ENCODE data around the gene ARID4A. TPM values are rescaled to one million over a fixed set of nuclear protein-coding genes. Genes with fewer than 3 reads are reported as not detected.
"Not testable (repeated sequence)": the region's sequence is repeated elsewhere in the genome, so short reads cannot be mapped to it uniquely, and the experiment has no call there.

Gene ARID4A
- total RNA-seq, 1 donor = 14.5 TPM

DNA sequence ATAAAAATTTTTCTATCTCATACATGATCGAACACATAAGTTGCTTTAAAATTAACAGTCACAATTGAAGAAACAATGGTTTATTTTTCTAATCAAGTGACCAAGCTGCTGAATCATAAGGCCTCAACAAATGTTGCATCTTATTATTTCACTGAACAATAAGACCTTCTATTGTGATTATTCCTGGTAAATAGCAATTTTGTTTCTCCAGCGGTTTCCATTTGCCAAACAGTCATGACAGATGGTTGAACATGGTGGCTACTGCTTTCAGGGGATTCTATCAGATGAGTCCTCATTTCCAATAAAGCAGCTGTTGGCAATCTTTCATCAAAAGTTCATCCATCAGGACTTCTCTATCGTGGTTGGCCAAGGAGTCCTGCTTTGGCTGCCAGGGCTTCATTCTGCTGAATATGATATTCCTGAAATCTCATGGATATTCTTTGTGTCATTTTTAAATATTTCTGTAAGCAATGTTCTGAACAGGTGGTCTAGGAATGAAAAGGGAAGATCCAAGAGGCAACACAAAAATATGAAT lies 110.4 kb downstream of the ARID4A start:
- no peak overlapping the region for H3K4me2 ChIP-seq (ENCODE audit: insufficient read depth, low read length)
- no peaks in the 10 kb centered on the region for H3K9me3 ChIP-seq (ENCODE audit: low read depth, low read length)
- H3K4me3 ChIP-seq (ENCODE audit: insufficient read depth, low read length) = no peak overlapping the region
- peaks cover 49% of the 10 kb centered on the region for H3K36me3 ChIP-seq (ENCODE audit: insufficient read depth, low read length)
- TF ChIP-seq, protein P1, sequence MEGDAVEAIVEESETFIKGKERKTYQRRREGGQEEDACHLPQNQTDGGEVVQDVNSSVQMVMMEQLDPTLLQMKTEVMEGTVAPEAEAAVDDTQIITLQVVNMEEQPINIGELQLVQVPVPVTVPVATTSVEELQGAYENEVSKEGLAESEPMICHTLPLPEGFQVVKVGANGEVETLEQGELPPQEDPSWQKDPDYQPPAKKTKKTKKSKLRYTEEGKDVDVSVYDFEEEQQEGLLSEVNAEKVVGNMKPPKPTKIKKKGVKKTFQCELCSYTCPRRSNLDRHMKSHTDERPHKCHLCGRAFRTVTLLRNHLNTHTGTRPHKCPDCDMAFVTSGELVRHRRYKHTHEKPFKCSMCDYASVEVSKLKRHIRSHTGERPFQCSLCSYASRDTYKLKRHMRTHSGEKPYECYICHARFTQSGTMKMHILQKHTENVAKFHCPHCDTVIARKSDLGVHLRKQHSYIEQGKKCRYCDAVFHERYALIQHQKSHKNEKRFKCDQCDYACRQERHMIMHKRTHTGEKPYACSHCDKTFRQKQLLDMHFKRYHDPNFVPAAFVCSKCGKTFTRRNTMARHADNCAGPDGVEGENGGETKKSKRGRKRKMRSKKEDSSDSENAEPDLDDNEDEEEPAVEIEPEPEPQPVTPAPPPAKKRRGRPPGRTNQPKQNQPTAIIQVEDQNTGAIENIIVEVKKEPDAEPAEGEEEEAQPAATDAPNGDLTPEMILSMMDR (IDR thresholded peaks at IDR 0.05; ENCODE audit: extremely low read depth, low read depth, low read length) = no peak
- H3K27me3 ChIP-seq (ENCODE audit: insufficient read depth, low read length) = no peaks in the 10 kb centered on the region
- no peaks in the 10 kb centered on the region for H3K79me2 ChIP-seq (ENCODE audit: insufficient read depth, low read length)
- H2AFZ ChIP-seq (ENCODE audit: low read length) = no peak overlapping the region
- H3K4me1 ChIP-seq (ENCODE audit: insufficient read depth, low read length) = no peaks in the 10 kb centered on the region
- no peak for DNase-seq (ENCODE audit: insufficient read length, low spot score, missing footprints)
- H3K27ac ChIP-seq (ENCODE audit: low read depth, low read length) = no peak overlapping the region
- no peaks in the 10 kb centered on the region for H4K20me1 ChIP-seq (ENCODE audit: insufficient read depth, low read length)

DNA sequence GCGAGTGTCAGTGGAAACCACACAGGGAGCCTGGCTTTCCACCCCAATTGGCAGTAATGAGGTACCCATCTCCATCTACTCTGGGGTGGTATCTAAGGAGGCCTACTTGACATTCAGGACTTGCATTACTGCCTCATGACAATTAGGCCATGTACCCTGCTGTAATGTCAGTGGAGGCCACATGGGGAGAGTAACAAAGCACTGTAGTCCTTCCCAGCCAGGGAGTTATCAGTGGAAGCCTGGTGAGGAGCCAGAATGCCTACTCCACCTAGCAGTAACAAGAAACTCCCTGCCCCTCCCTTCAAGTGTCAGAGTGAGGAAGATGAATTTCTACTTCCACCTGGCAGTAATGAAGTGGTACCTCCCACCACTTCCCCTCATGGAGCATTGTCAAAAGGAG lies 116.5 kb downstream of the ARID4A start:
- TF ChIP-seq, protein P1 (IDR thresholded peaks at IDR 0.05; ENCODE audit: extremely low read depth, low read depth, low read length) = no peak
- Histone ChIP-seq H3K27ac (ENCODE audit: low read depth, low read length) (no peak overlapping the region), H4K20me1 (ENCODE audit: insufficient read depth, low read length) (no peaks in the 10 kb centered on the region), H3K79me2 (ENCODE audit: insufficient read depth, low read length) (peaks cover 31% of the 10 kb centered on the region), H3K4me3 (ENCODE audit: insufficient read depth, low read length) (no peak overlapping the region), H3K9me3 (ENCODE audit: low read depth, low read length) (no peaks in the 10 kb centered on the region), H3K4me1 (ENCODE audit: insufficient read depth, low read length) (no peaks in the 10 kb centered on the region), H3K36me3 (ENCODE audit: insufficient read depth, low read length) (peaks cover 64% of the 10 kb centered on the region), H3K4me2 (ENCODE audit: insufficient read depth, low read length) (no peak overlapping the region), H3K27me3 (ENCODE audit: insufficient read depth, low read length) (no peaks in the 10 kb centered on the region), H2AFZ (ENCODE audit: low read length) (no peak overlapping the region)
- peak; percentile 54 for DNase-seq (ENCODE audit: insufficient read length, low spot score, missing footprints)

DNA sequence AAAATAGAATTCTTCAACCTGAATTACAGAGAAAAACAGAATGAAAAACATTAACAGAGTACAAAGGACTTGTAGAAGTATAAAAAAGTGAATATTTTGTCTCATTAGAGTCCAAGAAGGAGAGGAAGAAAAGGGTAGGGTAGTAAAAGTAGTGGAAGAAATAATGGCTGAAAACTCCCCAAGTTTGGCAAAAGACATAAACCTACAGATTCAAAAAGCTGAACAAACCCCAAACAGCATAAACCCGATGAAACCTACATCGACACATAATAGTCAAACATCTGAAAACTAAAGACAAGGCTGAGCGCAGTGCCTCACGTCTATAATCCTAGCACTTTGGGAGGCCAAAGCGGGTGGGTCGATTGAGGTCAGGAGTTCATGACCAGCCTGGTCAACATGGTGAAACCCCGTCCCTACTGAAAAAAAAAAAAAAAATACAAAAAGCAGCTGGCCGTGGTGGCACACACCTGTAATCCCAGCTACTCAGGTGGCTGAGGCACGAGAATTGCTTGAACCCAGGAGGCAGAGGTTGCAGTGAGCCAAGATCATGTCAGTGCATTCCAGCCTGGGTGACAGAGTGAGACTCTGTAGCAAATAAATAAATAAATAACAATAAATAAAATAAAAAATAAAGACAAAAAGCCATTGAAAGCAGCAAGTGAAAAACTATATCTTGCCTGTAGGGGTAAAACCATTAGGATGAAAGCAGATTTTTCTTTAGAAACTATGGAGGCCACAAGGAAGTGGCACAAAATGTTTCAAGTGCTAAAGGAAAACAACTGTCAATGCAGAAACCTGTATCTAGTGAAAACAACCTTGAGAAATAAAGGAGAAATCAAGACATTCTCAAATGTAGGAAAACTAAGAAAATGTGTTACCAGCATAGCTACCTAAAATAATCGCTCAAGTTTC lies 117.5 kb downstream of the ARID4A start:
- no peak overlapping the region for H3K27ac ChIP-seq (ENCODE audit: low read depth, low read length)
- no peaks in the 10 kb centered on the region for H3K4me1 ChIP-seq (ENCODE audit: insufficient read depth, low read length)
- no peaks in the 10 kb centered on the region for H3K9me3 ChIP-seq (ENCODE audit: low read depth, low read length)
- no peaks in the 10 kb centered on the region for H4K20me1 ChIP-seq (ENCODE audit: insufficient read depth, low read length)
- H3K79me2 ChIP-seq (ENCODE audit: insufficient read depth, low read length) = peaks cover 34% of the 10 kb centered on the region
- H3K4me3 ChIP-seq (ENCODE audit: insufficient read depth, low read length) = no peak overlapping the region
- H3K27me3 ChIP-seq (ENCODE audit: insufficient read depth, low read length) = no peaks in the 10 kb centered on the region
- H2AFZ ChIP-seq (ENCODE audit: low read length) = no peak overlapping the region
- H3K36me3 ChIP-seq (ENCODE audit: insufficient read depth, low read length) = peaks cover 59% of the 10 kb centered on the region
- TF ChIP-seq, protein P1 (IDR thresholded peaks at IDR 0.05; ENCODE audit: extremely low read depth, low read depth, low read length) = no peak
- no peak overlapping the region for H3K4me2 ChIP-seq (ENCODE audit: insufficient read depth, low read length)
- DNase-seq (ENCODE audit: insufficient read length, low spot score, missing footprints) = no peak

GRCh38 chr14:58416934-58417333 lies 118.6 kb downstream of the ARID4A start:
- peaks cover 58% of the 10 kb centered on the region for H3K36me3 ChIP-seq (ENCODE audit: insufficient read depth, low read length)

More at GRCh38 chr14:58416934-58417333, 118.6 kb downstream of the ARID4A start:
- H3K79me2 ChIP-seq (ENCODE audit: insufficient read depth, low read length) = peaks cover 40% of the 10 kb centered on the region
- H3K4me2 ChIP-seq (ENCODE audit: insufficient read depth, low read length); H2AFZ ChIP-seq (ENCODE audit: low read length); H3K27me3 ChIP-seq (ENCODE audit: insufficient read depth, low read length); DNase-seq (ENCODE audit: insufficient read length, low spot score, missing footprints); H4K20me1 ChIP-seq (ENCODE audit: insufficient read depth, low read length); H3K27ac ChIP-seq (ENCODE audit: low read depth, low read length); H3K9me3 ChIP-seq (ENCODE audit: low read depth, low read length); H3K4me3 ChIP-seq (ENCODE audit: insufficient read depth, low read length); H3K4me1 ChIP-seq (ENCODE audit: insufficient read depth, low read length): not testable (repeated sequence)

Small RNAs within 50 kb of the gene (small RNA-seq; reads per million reads assigned to genes)
- not detected for gene RNU6-341P

Other genes starting within 250 kb of the ARID4A start
- 10.9 and 14.1 TPM in 2 replicates for gene ARMH4, start 146.3 kb upstream of the ARID4A start, total RNA-seq
- gene ACTR10, start 98.4 kb upstream of the ARID4A start, total RNA-seq = 63.0 and 71.9 TPM in 2 replicates
- 76.7 and 83.1 TPM in 2 replicates for gene PSMA3, start 53.7 kb upstream of the ARID4A start, total RNA-seq
- not detected in 2 replicates for gene TOMM20L, start 97.4 kb downstream of the ARID4A start, total RNA-seq
- 18.1 and 24.2 TPM in 2 replicates for gene TIMM9, start 129.0 kb downstream of the ARID4A start, total RNA-seq
- gene KIAA0586, start 129.2 kb downstream of the ARID4A start, total RNA-seq = 17.7 and 19.7 TPM in 2 replicates

All from osteoblast (primary cell).